ENCODE results near the gene TRAFD1.

TRAFD1 gene

GRCh38 chr12:112183141-112184021 lies 58.0 kb downstream of the TRAFD1 start:
- no peak for TF ChIP-seq CTCF (IDR thresholded peaks at IDR 0.05; ENCODE audit: extremely low read depth, missing control alignments)

GRCh38 chr12:112184056-112184887 lies 58.9 kb downstream of the TRAFD1 start:
- no peak for TF ChIP-seq CTCF (IDR thresholded peaks at IDR 0.05; ENCODE audit: extremely low read depth, missing control alignments)
- DNase-seq (ENCODE audit: low spot score) = no peak

More at GRCh38 chr12:112183141-112184021, 58.0 kb downstream of the TRAFD1 start:
- peak; percentile 80 for DNase-seq (ENCODE audit: low spot score)

GRCh38 chr12:112185093-112185923 lies 59.9 kb downstream of the TRAFD1 start:
- no peak for DNase-seq (ENCODE audit: low spot score)
- no peak for TF ChIP-seq CTCF (IDR thresholded peaks at IDR 0.05; ENCODE audit: extremely low read depth, missing control alignments)

GRCh38 chr12:112188130-112188830 lies 62.9 kb downstream of the TRAFD1 start:
- TF ChIP-seq CTCF (IDR thresholded peaks at IDR 0.05; ENCODE audit: extremely low read depth, missing control alignments) = no peak
- DNase-seq (ENCODE audit: low spot score) = no peak

GRCh38 chr12:112190231-112191025 lies 65.1 kb downstream of the TRAFD1 start:
- DNase-seq (ENCODE audit: low spot score) = no peak
- no peak for TF ChIP-seq CTCF (IDR thresholded peaks at IDR 0.05; ENCODE audit: extremely low read depth, missing control alignments)

GRCh38 chr12:112191201-112191600 lies 65.8 kb downstream of the TRAFD1 start:
- DNase-seq (ENCODE audit: low spot score) = no peak
- TF ChIP-seq CTCF (IDR thresholded peaks at IDR 0.05; ENCODE audit: extremely low read depth, missing control alignments) = no peak

All from GM20000 (cell line).